ENCODE measurements around the gene GALNT13.
"Not testable (repeated sequence)": the region's sequence is repeated elsewhere in the genome, so short reads cannot be mapped to it uniquely, and the experiment has no call there.

Gene GALNT13

DNA sequence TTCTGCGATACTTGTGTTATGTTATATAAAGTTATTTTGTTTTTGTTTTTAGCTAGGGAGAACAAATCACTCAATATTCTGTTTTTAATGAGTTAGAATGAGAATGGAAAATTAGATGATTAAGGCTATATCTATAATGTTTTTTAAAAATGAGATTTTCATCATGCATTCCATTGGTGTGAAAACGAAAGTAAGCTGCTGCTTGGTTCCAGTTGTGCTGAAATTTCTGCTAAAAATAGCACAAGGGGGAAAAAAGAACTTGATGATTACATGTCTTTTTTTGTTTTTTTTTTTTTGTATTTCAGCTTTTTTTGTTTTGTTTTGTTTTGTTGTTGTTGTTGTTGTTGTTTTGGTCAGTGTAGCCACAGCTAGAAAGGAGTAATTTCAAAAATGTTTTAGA, 584.1 kb downstream of the GALNT13 start:
- no peak overlapping the region for H3K4me3 ChIP-seq (ENCODE audit: low read depth, low read length)
- in situ Hi-C loops (cut with HindIII; ENCODE audit: low sequenced_read_pairs), result no loop called here
- no peak for DNase-seq (ENCODE audit: low read depth)
- TF ChIP-seq, protein P1, sequence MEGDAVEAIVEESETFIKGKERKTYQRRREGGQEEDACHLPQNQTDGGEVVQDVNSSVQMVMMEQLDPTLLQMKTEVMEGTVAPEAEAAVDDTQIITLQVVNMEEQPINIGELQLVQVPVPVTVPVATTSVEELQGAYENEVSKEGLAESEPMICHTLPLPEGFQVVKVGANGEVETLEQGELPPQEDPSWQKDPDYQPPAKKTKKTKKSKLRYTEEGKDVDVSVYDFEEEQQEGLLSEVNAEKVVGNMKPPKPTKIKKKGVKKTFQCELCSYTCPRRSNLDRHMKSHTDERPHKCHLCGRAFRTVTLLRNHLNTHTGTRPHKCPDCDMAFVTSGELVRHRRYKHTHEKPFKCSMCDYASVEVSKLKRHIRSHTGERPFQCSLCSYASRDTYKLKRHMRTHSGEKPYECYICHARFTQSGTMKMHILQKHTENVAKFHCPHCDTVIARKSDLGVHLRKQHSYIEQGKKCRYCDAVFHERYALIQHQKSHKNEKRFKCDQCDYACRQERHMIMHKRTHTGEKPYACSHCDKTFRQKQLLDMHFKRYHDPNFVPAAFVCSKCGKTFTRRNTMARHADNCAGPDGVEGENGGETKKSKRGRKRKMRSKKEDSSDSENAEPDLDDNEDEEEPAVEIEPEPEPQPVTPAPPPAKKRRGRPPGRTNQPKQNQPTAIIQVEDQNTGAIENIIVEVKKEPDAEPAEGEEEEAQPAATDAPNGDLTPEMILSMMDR (IDR thresholded peaks at IDR 0.05; ENCODE audit: low read depth, low read length, missing control alignments), result no peak

DNA sequence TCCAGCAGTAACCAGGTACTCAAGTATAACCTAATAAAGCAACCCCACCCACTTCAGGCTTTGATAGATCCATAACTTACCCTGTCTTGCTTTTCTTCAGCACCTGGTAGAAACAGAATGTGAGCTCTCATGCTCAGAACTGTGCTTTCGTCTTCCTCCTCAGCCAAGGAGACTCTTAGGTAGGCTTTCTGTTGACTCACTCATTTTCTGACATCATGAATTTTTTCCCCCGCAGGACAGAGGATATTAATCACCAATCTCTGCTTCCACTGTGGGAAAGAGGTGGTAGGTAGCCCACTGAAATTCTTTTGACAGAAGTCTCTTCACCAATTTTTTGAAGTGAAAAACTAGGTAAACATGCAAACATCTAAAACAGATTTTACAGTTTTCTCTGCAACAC, 585.6 kb downstream of the GALNT13 start:
- H3K4me3 ChIP-seq (ENCODE audit: low read depth, low read length), result no peak overlapping the region
- in situ Hi-C loops (cut with HindIII; ENCODE audit: low sequenced_read_pairs), result no loop called here
- DNase-seq (ENCODE audit: low read depth), result no peak
- TF ChIP-seq, protein P1 (IDR thresholded peaks at IDR 0.05; ENCODE audit: low read depth, low read length, missing control alignments), result no peak

DNA sequence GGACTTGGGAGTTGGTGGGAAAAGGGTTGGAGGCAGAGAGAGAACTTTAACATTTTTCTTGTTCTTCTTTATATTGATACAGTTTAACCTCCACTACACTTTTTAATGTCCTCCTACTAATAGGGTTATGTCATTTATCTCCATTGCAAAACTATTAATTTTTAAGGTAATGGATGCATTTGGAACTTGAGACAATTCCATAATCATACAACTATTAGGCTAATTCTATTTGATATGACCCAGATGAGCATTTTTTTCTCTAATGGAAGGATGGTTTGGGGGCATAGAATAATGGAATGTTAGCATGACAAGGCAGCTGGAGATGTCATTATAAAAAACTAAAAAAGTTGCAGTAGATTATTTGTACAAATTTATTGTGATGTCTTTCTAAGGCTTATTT, 587.6 kb downstream of the GALNT13 start:
- TF ChIP-seq, protein P1 (IDR thresholded peaks at IDR 0.05; ENCODE audit: low read depth, low read length, missing control alignments), result no peak
- no peak overlapping the region for H3K4me3 ChIP-seq (ENCODE audit: low read depth, low read length)
- DNase-seq (ENCODE audit: low read depth), result no peak
- in situ Hi-C loops (cut with HindIII; ENCODE audit: low sequenced_read_pairs), result no loop called here

DNA sequence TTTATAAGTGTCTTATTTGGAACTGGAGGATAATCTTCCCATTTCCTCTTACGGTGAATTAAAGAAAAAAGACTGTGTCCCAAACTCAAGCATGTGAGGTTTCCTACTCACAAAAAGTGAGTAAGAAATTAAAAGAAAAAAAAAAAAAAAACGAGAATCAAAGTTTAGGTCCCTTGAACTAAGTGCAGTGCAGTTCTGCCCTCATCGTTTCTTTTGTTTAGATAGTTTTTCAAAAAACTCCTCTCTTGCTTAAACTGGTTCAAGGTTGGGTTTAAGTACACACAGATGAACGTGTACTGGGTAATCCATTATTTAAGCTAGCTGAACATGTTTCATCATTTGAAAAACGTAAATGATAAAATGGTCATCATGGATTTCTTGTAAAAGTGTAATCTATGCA, 590.9 kb downstream of the GALNT13 start:
- H3K4me3 ChIP-seq (ENCODE audit: low read depth, low read length), result no peak overlapping the region
- in situ Hi-C loops (cut with HindIII; ENCODE audit: low sequenced_read_pairs), result no loop called here
- TF ChIP-seq, protein P1 (IDR thresholded peaks at IDR 0.05; ENCODE audit: low read depth, low read length, missing control alignments), result no peak
- no peak for DNase-seq (ENCODE audit: low read depth)

DNA sequence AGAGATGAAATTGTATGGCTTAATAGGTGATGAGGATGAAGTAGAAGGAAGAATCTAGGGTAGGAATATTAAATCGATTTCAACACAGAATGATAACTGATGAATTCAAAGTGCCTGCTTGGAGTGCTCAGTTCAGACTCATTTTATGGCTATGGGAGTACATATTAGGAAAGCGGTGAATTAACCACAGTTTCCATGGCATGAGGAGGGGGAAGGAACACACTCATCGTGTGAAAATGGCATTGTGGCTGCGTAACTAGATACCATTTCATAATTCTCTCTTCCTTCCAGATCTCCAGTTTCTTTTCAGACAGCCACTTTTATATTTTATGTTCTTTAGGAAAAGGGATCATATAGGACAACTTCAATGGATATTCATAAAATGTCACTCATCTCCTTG, 594.5 kb downstream of the GALNT13 start:
- TF ChIP-seq, protein P1 (IDR thresholded peaks at IDR 0.05; ENCODE audit: low read depth, low read length, missing control alignments), result no peak
- no peak for DNase-seq (ENCODE audit: low read depth)
- H3K4me3 ChIP-seq (ENCODE audit: low read depth, low read length), result no peak overlapping the region
- in situ Hi-C loops (cut with HindIII; ENCODE audit: low sequenced_read_pairs), result no loop called here

DNA sequence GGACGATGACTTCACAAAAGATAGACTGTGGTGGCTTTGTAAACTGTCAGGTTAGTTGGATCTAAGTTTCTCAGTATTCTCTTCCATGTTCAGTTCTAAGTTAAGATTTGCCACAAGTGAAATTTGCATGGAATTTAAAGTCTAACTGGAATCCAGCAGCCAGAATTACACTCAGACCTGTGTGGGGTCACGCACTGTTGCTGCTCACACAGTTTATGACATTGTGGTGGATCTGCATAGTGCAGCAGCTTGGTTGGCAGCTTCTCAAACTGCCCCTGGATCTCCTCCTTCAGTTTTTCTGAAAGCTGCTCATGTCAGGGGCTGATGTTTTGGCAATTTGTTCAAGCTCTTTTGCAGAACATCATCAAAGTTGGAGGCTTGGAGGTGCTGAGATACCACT, 598.7 kb downstream of the GALNT13 start:
- TF ChIP-seq, protein P1 (IDR thresholded peaks at IDR 0.05; ENCODE audit: low read depth, low read length, missing control alignments), result no peak
- no peak for DNase-seq (ENCODE audit: low read depth)

DNA sequence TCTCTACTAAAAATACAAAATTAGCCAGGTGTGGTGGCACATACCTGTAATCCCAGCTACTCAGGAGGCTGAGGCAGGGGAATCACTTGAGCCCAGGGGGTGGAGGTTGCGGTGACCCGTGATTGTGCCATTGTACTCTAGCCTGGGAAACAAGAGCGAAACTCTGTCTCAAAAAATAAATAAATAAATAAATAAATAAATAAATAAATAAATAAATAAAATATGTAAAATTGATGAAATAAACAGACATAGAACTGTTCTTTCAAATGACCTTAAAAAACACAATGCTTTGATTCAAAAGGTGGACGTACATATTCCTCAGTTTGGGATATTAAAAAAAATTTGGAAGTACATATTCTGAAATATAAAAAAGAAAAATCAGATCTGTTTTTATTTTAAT, 599.8 kb downstream of the GALNT13 start:
- H3K4me3 ChIP-seq (ENCODE audit: low read depth, low read length); DNase-seq (ENCODE audit: low read depth); in situ Hi-C loops (cut with HindIII; ENCODE audit: low sequenced_read_pairs): not testable (repeated sequence)

More for the DNA sequence above, 598.7 kb downstream of the GALNT13 start:
- in situ Hi-C loops (cut with HindIII; ENCODE audit: low sequenced_read_pairs), result no loop called here
- no peak overlapping the region for H3K4me3 ChIP-seq (ENCODE audit: low read depth, low read length)

Data from astrocyte of the cerebellum (primary cell).